Loucy (cell line): Measurements from ENCODE around the gene ITIH6.
"Not testable (repeated sequence)": the region's sequence is repeated elsewhere in the genome, so short reads cannot be mapped to it uniquely, and the experiment has no call there.

Experiments used
- EZH2phosphoT487 ChIP-seq: fragments of 200-600 bp; IDR thresholded peaks from 2 replicates; pipeline ENCODE4 v1.6.1; 2018; ENCODE audit warnings: antibody characterized with exemption, mild to moderate bottlenecking, moderate library complexity, borderline replicate concordance
- TF ChIP-seq, protein P1 (sequence below): fragments of 200-600 bp; sonication (generic); conservative IDR thresholded peaks from 2 replicates; pipeline ENCODE4 v1.5.1; 2014; ENCODE audit warnings: mild to moderate bottlenecking, antibody characterized with exemption, low read length

GRCh38 chrX:54736298-54736942 lies 61.6 kb downstream of the ITIH6 start:
- TF ChIP-seq, protein P1, sequence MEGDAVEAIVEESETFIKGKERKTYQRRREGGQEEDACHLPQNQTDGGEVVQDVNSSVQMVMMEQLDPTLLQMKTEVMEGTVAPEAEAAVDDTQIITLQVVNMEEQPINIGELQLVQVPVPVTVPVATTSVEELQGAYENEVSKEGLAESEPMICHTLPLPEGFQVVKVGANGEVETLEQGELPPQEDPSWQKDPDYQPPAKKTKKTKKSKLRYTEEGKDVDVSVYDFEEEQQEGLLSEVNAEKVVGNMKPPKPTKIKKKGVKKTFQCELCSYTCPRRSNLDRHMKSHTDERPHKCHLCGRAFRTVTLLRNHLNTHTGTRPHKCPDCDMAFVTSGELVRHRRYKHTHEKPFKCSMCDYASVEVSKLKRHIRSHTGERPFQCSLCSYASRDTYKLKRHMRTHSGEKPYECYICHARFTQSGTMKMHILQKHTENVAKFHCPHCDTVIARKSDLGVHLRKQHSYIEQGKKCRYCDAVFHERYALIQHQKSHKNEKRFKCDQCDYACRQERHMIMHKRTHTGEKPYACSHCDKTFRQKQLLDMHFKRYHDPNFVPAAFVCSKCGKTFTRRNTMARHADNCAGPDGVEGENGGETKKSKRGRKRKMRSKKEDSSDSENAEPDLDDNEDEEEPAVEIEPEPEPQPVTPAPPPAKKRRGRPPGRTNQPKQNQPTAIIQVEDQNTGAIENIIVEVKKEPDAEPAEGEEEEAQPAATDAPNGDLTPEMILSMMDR: not testable (repeated sequence)
- TF ChIP-seq EZH2phosphoT487: not testable (repeated sequence)
